ENCODE results near the gene DLG1. TPM values are rescaled to one million over a fixed set of nuclear protein-coding genes. Genes with fewer than 3 reads are reported as not detected.

DLG1 gene
- total and polyA plus RNA-seq, 2 experiments from 2014 or later = 27.6 to 98.0 TPM

DNA sequence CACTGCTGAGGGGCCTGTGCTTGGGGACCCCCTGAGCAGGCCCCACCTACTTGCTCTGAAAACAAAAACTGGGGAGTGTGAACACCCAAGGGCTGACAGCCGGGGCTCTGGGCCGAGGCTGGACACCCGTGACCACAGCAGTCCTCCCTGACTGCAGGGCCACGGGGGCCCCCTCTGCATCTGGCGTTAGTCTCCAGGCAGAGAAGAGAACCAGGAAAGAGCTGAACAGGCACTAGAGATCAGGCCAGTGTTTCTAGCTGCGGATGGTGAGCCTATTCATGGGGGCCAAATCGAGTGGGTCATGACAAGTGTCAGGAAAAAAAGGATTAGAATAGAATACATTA is 285.9 kb downstream of the DLG1 start:
- Histone ChIP-seq H3K79me2 (replicated peaks; ENCODE audit: insufficient read depth) (no peaks in the 10 kb centered on the region), H4K20me1 (replicated peaks; ENCODE audit: insufficient read depth) (no peaks in the 10 kb centered on the region), H3K4me1 (ENCODE audit: insufficient read depth) (no peaks in the 10 kb centered on the region), H3K4me3 (no peak overlapping the region), H2AFZ (no peak overlapping the region), H3K9me2 (ENCODE audit: insufficient read depth) (no peaks in the 10 kb centered on the region), H3K27me3 (ENCODE audit: insufficient read depth) (no peaks in the 10 kb centered on the region), H3K4me2 (no peak overlapping the region), H3K27ac (ENCODE audit: low read depth) (no peak overlapping the region), H3F3A (replicated peaks; ENCODE audit: low read depth) (no peaks in the 10 kb centered on the region), H3K36me3 (ENCODE audit: insufficient read depth) (no peaks in the 10 kb centered on the region)
- Mint-ChIP-seq H3K36me3 (ENCODE audit: low read depth) (no peaks in the 10 kb centered on the region), H3K27me3 (ENCODE audit: insufficient read depth, low read depth, poor library complexity) (peaks cover 5% of the 10 kb centered on the region), H3K9me3 (no peaks in the 10 kb centered on the region), H3K4me3 (no peak overlapping the region), H3K4me1 (no peaks in the 10 kb centered on the region), H3K27ac (no peak overlapping the region)
- ATAC-seq (no peak), DNase-seq (ENCODE audit: low spot score) (no peak)
- TF ChIP-seq, protein P1, sequence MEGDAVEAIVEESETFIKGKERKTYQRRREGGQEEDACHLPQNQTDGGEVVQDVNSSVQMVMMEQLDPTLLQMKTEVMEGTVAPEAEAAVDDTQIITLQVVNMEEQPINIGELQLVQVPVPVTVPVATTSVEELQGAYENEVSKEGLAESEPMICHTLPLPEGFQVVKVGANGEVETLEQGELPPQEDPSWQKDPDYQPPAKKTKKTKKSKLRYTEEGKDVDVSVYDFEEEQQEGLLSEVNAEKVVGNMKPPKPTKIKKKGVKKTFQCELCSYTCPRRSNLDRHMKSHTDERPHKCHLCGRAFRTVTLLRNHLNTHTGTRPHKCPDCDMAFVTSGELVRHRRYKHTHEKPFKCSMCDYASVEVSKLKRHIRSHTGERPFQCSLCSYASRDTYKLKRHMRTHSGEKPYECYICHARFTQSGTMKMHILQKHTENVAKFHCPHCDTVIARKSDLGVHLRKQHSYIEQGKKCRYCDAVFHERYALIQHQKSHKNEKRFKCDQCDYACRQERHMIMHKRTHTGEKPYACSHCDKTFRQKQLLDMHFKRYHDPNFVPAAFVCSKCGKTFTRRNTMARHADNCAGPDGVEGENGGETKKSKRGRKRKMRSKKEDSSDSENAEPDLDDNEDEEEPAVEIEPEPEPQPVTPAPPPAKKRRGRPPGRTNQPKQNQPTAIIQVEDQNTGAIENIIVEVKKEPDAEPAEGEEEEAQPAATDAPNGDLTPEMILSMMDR (conservative IDR thresholded peaks at IDR 0.05; ENCODE audit: low read depth in 2 of 2) = no peak
- no peak for TF ChIP-seq EZH2phosphoT487 (IDR thresholded peaks at IDR 0.05; ENCODE audit: unreplicated experiment)
- TF ChIP-seq POLR2AphosphoS5 (IDR thresholded peaks at IDR 0.05; ENCODE audit: low read depth) = no peak
- no peak for TF ChIP-seq CREB1 (CRISPR knock-in tag; IDR thresholded peaks at IDR 0.05; ENCODE audit: low read depth)
- TF ChIP-seq, protein P2, sequence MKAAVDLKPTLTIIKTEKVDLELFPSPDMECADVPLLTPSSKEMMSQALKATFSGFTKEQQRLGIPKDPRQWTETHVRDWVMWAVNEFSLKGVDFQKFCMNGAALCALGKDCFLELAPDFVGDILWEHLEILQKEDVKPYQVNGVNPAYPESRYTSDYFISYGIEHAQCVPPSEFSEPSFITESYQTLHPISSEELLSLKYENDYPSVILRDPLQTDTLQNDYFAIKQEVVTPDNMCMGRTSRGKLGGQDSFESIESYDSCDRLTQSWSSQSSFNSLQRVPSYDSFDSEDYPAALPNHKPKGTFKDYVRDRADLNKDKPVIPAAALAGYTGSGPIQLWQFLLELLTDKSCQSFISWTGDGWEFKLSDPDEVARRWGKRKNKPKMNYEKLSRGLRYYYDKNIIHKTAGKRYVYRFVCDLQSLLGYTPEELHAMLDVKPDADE (IDR thresholded peaks at IDR 0.05) = no peak
- no peak for TF ChIP-seq STAT1 (IDR thresholded peaks at IDR 0.05; ENCODE audit: unreplicated experiment)
- TF ChIP-seq ZNF114 (CRISPR knock-in tag; IDR thresholded peaks at IDR 0.05) = no peak

DNA sequence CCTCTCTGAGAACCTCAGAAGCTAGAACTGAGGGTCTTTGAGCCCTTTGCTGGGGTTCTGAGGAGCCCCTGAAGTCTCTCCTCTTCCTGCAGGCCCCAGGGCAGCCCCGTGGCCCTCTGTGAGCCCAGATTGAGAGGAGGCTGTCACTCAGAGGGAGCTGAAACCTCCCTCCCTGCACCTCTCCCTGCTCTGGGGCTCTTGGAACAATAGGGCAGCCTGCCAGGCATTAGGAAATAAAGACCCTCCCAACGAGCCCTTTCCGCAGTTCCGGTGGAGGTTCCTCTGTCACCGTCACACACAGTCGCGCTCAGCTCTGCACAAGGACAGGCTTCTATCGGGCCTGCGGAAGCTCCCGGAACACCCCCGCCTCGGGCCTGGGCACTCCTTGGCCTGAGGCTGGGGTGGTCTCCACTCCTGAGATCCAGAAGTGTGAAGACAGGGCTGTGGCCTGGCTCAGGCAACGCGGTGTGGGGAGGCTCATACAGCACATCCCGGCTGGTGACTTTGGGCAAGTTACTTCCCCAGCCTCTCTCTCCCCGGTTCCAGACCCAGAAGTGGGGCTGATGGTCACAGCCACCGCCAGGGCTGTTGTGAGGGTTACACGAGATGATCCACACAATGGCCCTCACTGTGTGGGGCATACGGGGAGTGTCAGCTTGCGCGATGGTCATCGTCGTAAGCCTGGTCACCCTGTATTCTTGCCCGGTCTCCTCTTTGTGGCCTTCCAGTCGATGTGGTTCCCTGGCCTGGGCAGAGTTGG is 286.5 kb downstream of the DLG1 start:
- Histone ChIP-seq H3K4me1 (ENCODE audit: insufficient read depth) (no peaks in the 10 kb centered on the region), H3K27ac (ENCODE audit: low read depth) (no peak overlapping the region), H2AFZ (no peak overlapping the region), H3K4me2 (no peak overlapping the region), H3K4me3 (no peak overlapping the region), H4K20me1 (replicated peaks; ENCODE audit: insufficient read depth) (no peaks in the 10 kb centered on the region), H3K79me2 (replicated peaks; ENCODE audit: insufficient read depth) (no peaks in the 10 kb centered on the region), H3K36me3 (ENCODE audit: insufficient read depth) (no peaks in the 10 kb centered on the region), H3K27me3 (ENCODE audit: insufficient read depth) (no peaks in the 10 kb centered on the region), H3F3A (replicated peaks; ENCODE audit: low read depth) (no peaks in the 10 kb centered on the region), H3K9me2 (ENCODE audit: insufficient read depth) (no peaks in the 10 kb centered on the region)
- Mint-ChIP-seq H3K27ac (no peak overlapping the region), H3K36me3 (ENCODE audit: low read depth) (no peaks in the 10 kb centered on the region), H3K27me3 (ENCODE audit: insufficient read depth, low read depth, poor library complexity) (peaks cover 6% of the 10 kb centered on the region), H3K9me3 (no peaks in the 10 kb centered on the region), H3K4me1 (no peaks in the 10 kb centered on the region), H3K4me3 (no peak overlapping the region)
- TF ChIP-seq EZH2phosphoT487 (IDR thresholded peaks at IDR 0.05; ENCODE audit: unreplicated experiment) (no peak), ZNF331 (CRISPR knock-in tag; IDR thresholded peaks at IDR 0.05; ENCODE audit: low read depth) (no peak), STAT1 (IDR thresholded peaks at IDR 0.05; ENCODE audit: unreplicated experiment) (no peak), NANOG (IDR thresholded peaks at IDR 0.05; ENCODE audit: borderline replicate concordance) (no peak)
- no peak; the same call in 1 of the 3 replicates for ATAC-seq
- no peak for DNase-seq (ENCODE audit: low spot score)
